Omental fat pad (tissue), 4 donors: ENCODE measurements around the gene PPIL4. TPM values are rescaled to one million over a fixed set of nuclear protein-coding genes. Genes with fewer than 3 reads are reported as not detected.
"Not testable (repeated sequence)": the region's sequence is repeated elsewhere in the genome, so short reads cannot be mapped to it uniquely, and the experiment has no call there.

Source experiments
- ATAC-seq: fragments of 150-250 bp; one replicate; pipeline ENCODE4 v1.9.1; 2016; ENCODE audit warnings: mild to moderate bottlenecking, moderate library complexity; ENCODE audit not compliant: low FRiP score
- DNase-seq: peaks from one replicate; pipeline ENCODE4 v3.0.0-alpha.2; 2019; ENCODE audit warnings: low spot score
- CTCF ChIP-seq, 3 donors: fragments of 450-650 bp; IDR thresholded peaks; one replicate each; pipeline ENCODE4 v1.5.1; 2016 to 2017; ENCODE audit warnings: antibody characterized with exemption in 3 of 3, mild to moderate bottlenecking in 3 of 3, moderate library complexity in 2 of 3
- total RNA-seq, 4 donors: library from RNA; depleted of rRNA; stranded (reverse); fragments of >200 nt; gene quantifications; one replicate each; pipeline ENCODE4 v1.1.0, GENCODE V29; 2016

PPIL4 gene
- total RNA-seq, 4 donors from 2014 or later: 21.7 to 41.4 (median 30.7) TPM

GRCh38 chr6:149468179-149468578 lies 77.7 kb downstream of the PPIL4 start:
- DNase-seq: no peak
- TF ChIP-seq CTCF (IDR thresholded peaks at IDR 0.05): no peak
- ATAC-seq: no peak

- ATAC-seq (no peak), DNase-seq (no peak)
- TF ChIP-seq CTCF (IDR thresholded peaks at IDR 0.05): no peak
Observed at GRCh38 chr6:149467265-149467664, 78.6 kb downstream of the PPIL4 start.

- no peak for DNase-seq
- no peak for ATAC-seq
- TF ChIP-seq CTCF (IDR thresholded peaks at IDR 0.05): no peak
Observed at GRCh38 chr6:149464411-149464810, 81.4 kb downstream of the PPIL4 start.

- ATAC-seq: no peak
- DNase-seq: no peak
- TF ChIP-seq CTCF (IDR thresholded peaks at IDR 0.05): no peak
Observed at GRCh38 chr6:149463781-149464180, 82.1 kb downstream of the PPIL4 start.

GRCh38 chr6:149462712-149463111 lies 83.1 kb downstream of the PPIL4 start:
- not testable (repeated sequence) for ATAC-seq

GRCh38 chr6:149461670-149462069 lies 84.2 kb downstream of the PPIL4 start:
- no peak for TF ChIP-seq CTCF (IDR thresholded peaks at IDR 0.05)
- ATAC-seq: no peak

More at GRCh38 chr6:149462712-149463111, 83.1 kb downstream of the PPIL4 start:
- DNase-seq: not testable (repeated sequence)

GRCh38 chr6:149460249-149460648 lies 85.6 kb downstream of the PPIL4 start:
- ATAC-seq, DNase-seq: not testable (repeated sequence)

More at GRCh38 chr6:149461670-149462069, 84.2 kb downstream of the PPIL4 start:
- DNase-seq: no peak

GRCh38 chr6:149459761-149460160 lies 86.1 kb downstream of the PPIL4 start:
- ATAC-seq (no peak), DNase-seq (no peak)

More at GRCh38 chr6:149459761-149460160, 86.1 kb downstream of the PPIL4 start:
- TF ChIP-seq CTCF (IDR thresholded peaks at IDR 0.05): no peak
